HEK293 (cell line): ENCODE measurements around the gene ZFR2.
A peak's percentile ranks its signal among the peaks of the same experiment; 100 is the strongest.

Source experiments
- BCL6B ChIP-seq: fragments of 450-650 bp; formaldehyde crosslinking; IDR thresholded peaks from 2 replicates; pipeline ENCODE4 v1.5.1; 2017; ENCODE audit warnings: missing biosample characterization, missing genetic modification characterization
- GLI4 ChIP-seq: fragments of 450-650 bp; formaldehyde crosslinking; IDR thresholded peaks from 2 replicates; pipeline ENCODE4 v1.5.1; 2016; ENCODE audit warnings: missing biosample characterization, missing genetic modification characterization
- IKZF3 ChIP-seq: fragments of 450-650 bp; IDR thresholded peaks from 2 replicates; pipeline ENCODE4 v1.5.0; 2018; ENCODE audit warnings: missing biosample characterization, mild to moderate bottlenecking, missing genetic modification characterization, moderate library complexity
- KLF10 ChIP-seq: fragments of 450-650 bp; IDR thresholded peaks from 2 replicates; pipeline ENCODE4 v1.5.1; 2018; ENCODE audit warnings: missing biosample characterization, mild to moderate bottlenecking, missing genetic modification characterization
- KLF7 ChIP-seq: fragments of 450-650 bp; formaldehyde crosslinking; IDR thresholded peaks from 2 replicates; pipeline ENCODE4 v1.5.1; 2016; ENCODE audit warnings: missing biosample characterization, missing genetic modification characterization, borderline replicate concordance
- MEIS1 ChIP-seq: sonication (generic); formaldehyde crosslinking; IDR thresholded peaks from 2 replicates; pipeline ENCODE4 v1.8.1; 2022; ENCODE audit warnings: missing genetic modification reagents, mild to moderate bottlenecking, borderline replicate concordance
- PBX3 ChIP-seq: sonication (generic); formaldehyde crosslinking; IDR thresholded peaks from 2 replicates; pipeline ENCODE4 v1.8.1; 2022; ENCODE audit warnings: mild to moderate bottlenecking, moderate library complexity, missing genetic modification reagents
- PRDM1 ChIP-seq: fragments of 450-650 bp; formaldehyde crosslinking; IDR thresholded peaks from 2 replicates; pipeline ENCODE4; 2016; ENCODE audit warnings: missing biosample characterization, missing genetic modification characterization
- PRDM4 ChIP-seq: fragments of 450-650 bp; formaldehyde crosslinking; IDR thresholded peaks from 2 replicates; pipeline ENCODE4 v1.5.1; 2017; ENCODE audit warnings: missing biosample characterization, missing genetic modification characterization
- PRDM6 ChIP-seq: fragments of 450-650 bp; formaldehyde crosslinking; IDR thresholded peaks from 2 replicates; pipeline ENCODE4 v1.5.1; 2017; ENCODE audit warnings: missing biosample characterization, missing genetic modification characterization
- ZBTB8A ChIP-seq: fragments of 450-650 bp; formaldehyde crosslinking; IDR thresholded peaks from 2 replicates; pipeline ENCODE4 v1.5.1; 2016; ENCODE audit warnings: missing biosample characterization, missing genetic modification characterization
- ZEB2 ChIP-seq: fragments of 450-650 bp; formaldehyde crosslinking; IDR thresholded peaks from 2 replicates; pipeline ENCODE4 v1.5.1; 2016; ENCODE audit warnings: missing biosample characterization, missing genetic modification characterization
- ZFP69B ChIP-seq: fragments of 450-650 bp; formaldehyde crosslinking; IDR thresholded peaks from 2 replicates; pipeline ENCODE4 v1.5.1; 2016; ENCODE audit warnings: missing biosample characterization, missing genetic modification characterization
- ZNF155 ChIP-seq: fragments of 450-650 bp; formaldehyde crosslinking; IDR thresholded peaks from 2 replicates; pipeline ENCODE4 v1.5.1; 2016; ENCODE audit warnings: missing biosample characterization, missing genetic modification characterization
- ZNF157 ChIP-seq: fragments of 450-650 bp; formaldehyde crosslinking; IDR thresholded peaks from 2 replicates; pipeline ENCODE4 v1.5.1; 2016; ENCODE audit warnings: missing biosample characterization, missing genetic modification characterization
- ZNF23 ChIP-seq: fragments of 450-650 bp; formaldehyde crosslinking; IDR thresholded peaks from 2 replicates; pipeline ENCODE4 v1.5.1; 2016; ENCODE audit warnings: missing biosample characterization, missing genetic modification characterization, borderline replicate concordance
- ZNF280D ChIP-seq: fragments of 450-650 bp; formaldehyde crosslinking; IDR thresholded peaks from 2 replicates; pipeline ENCODE4 v1.5.1; 2016; ENCODE audit warnings: missing biosample characterization, missing genetic modification characterization
- ZNF488 ChIP-seq: fragments of 450-650 bp; formaldehyde crosslinking; IDR thresholded peaks from 2 replicates; pipeline ENCODE4 v1.5.1; 2016; ENCODE audit warnings: missing biosample characterization, missing genetic modification characterization
- ZNF510 ChIP-seq: fragments of 450-650 bp; formaldehyde crosslinking; IDR thresholded peaks from 2 replicates; pipeline ENCODE4 v1.5.1; 2018; ENCODE audit warnings: mild to moderate bottlenecking, missing genetic modification characterization, missing biosample characterization; ENCODE audit not compliant: insufficient replicate concordance
- ZNF521 ChIP-seq: fragments of 450-650 bp; formaldehyde crosslinking; IDR thresholded peaks from 2 replicates; pipeline ENCODE4 v1.5.1; 2017; ENCODE audit warnings: missing biosample characterization, mild to moderate bottlenecking, missing genetic modification characterization
- ZNF555 ChIP-seq: fragments of 450-650 bp; formaldehyde crosslinking; conservative IDR thresholded peaks from 2 replicates; pipeline ENCODE4 v1.5.1; 2017; ENCODE audit warnings: missing biosample characterization, mild to moderate bottlenecking, missing genetic modification characterization, inconsistent platforms
- ZNF571 ChIP-seq: fragments of 450-650 bp; formaldehyde crosslinking; IDR thresholded peaks from 2 replicates; pipeline ENCODE4 v1.5.0; 2017; ENCODE audit warnings: missing biosample characterization, missing genetic modification characterization
- ZNF580 ChIP-seq: fragments of 450-650 bp; formaldehyde crosslinking; IDR thresholded peaks from 2 replicates; pipeline ENCODE4 v1.5.1; 2016; ENCODE audit warnings: missing biosample characterization, missing genetic modification characterization
- ZNF654 ChIP-seq: fragments of 450-650 bp; formaldehyde crosslinking; IDR thresholded peaks from 2 replicates; pipeline ENCODE4 v1.5.1; 2016; ENCODE audit warnings: low read depth, missing biosample characterization, missing genetic modification characterization
- ZNF76 ChIP-seq: fragments of 450-650 bp; formaldehyde crosslinking; IDR thresholded peaks from 2 replicates; pipeline ENCODE4; 2016; ENCODE audit warnings: low read depth, missing biosample characterization, missing genetic modification characterization, borderline replicate concordance
- ZNF791 ChIP-seq: fragments of 450-650 bp; formaldehyde crosslinking; IDR thresholded peaks from 2 replicates; pipeline ENCODE4 v1.5.1; 2016; ENCODE audit warnings: missing biosample characterization, missing genetic modification characterization

Gene ZFR2

GRCh38 chr19:3762501-3763459 lies 106.1 kb downstream of the ZFR2 start, which contains the start of gene MRPL54 (continued):
- TF ChIP-seq ZNF280D (tag by site-specific recombination) (peak; percentile 88), ZNF580 (tag by site-specific recombination) (peak; percentile 56; the same call in 1 of the 2 replicates), ZNF510 (tag by site-specific recombination) (no peak), PRDM1 (tag by site-specific recombination) (no peak), GLI4 (tag by site-specific recombination) (no peak), ZNF76 (tag by site-specific recombination) (peak; percentile 98), ZNF654 (tag by site-specific recombination) (no peak), ZEB2 (tag by site-specific recombination) (peak; percentile 94), ZNF23 (tag by site-specific recombination) (no peak), ZNF571 (no peak), ZFP69B (no peak), BCL6B (tag by site-specific recombination) (no peak), PRDM4 (peak; percentile 39; the same call in 1 of the 2 replicates), ZNF488 (tag by site-specific recombination) (no peak), PRDM6 (tag by site-specific recombination) (no peak), ZNF555 (tag by site-specific recombination) (no peak), KLF7 (tag by site-specific recombination) (no peak), ZNF157 (no peak), ZNF791 (no peak), MEIS1 (CRISPR knock-in tag) (no peak), IKZF3 (tag by site-specific recombination) (peak; percentile 56; the same call in 1 of the 2 replicates), KLF10 (tag by site-specific recombination) (no peak), PBX3 (CRISPR knock-in tag) (no peak), ZNF155 (tag by site-specific recombination) (no peak), ZNF521 (no peak), ZBTB8A (tag by site-specific recombination) (peak; percentile 84)
